ENCODE data around the gene ADRM1. TPM values are rescaled to one million over a fixed set of nuclear protein-coding genes. Genes with fewer than 3 reads are reported as not detected.

The ADRM1 gene
- total and polyA plus RNA-seq, 3 experiments from 2014 or later, result 101 to 166 (median 159) TPM

- H3K9me3 Mint-ChIP-seq, result peaks cover 0 to 3% (median 0%) of the 10 kb centered on the region in 5 donors
- no peaks in the 10 kb centered on the region for H3K4me1 Mint-ChIP-seq
- no peak overlapping the region for H3K4me3 ChIP-seq (ENCODE audit: low read length)
- no peaks in the 10 kb centered on the region for H3K9me3 ChIP-seq (ENCODE audit: low read length)
- no peak for DNase-seq
- H3K27me3 ChIP-seq (ENCODE audit: insufficient read depth, low read length, poor library complexity, severe bottlenecking), result no peaks in the 10 kb centered on the region
- H3K27ac ChIP-seq (ENCODE audit: low read depth, low read length), result no peak overlapping the region
- H3K36me3 Mint-ChIP-seq, result peaks cover 0 to 7% (median 0%) of the 10 kb centered on the region in 3 donors
- ChIA-PET POLR2A (no interaction called here), CTCF (no interaction called here)
- H3K4me3 Mint-ChIP-seq, result no peak overlapping the region
- H3K36me3 ChIP-seq (ENCODE audit: insufficient read depth, low read length), result no peaks in the 10 kb centered on the region
- no peaks in the 10 kb centered on the region for H3K4me1 ChIP-seq (ENCODE audit: insufficient read depth, low read length)
- no peak overlapping the region for H3K27ac Mint-ChIP-seq
- H3K27me3 Mint-ChIP-seq, result peaks cover 1 to 9% of the 10 kb centered on the region in 2 donors
Measured at GRCh38 chr20:62335532-62335931, 32.7 kb downstream of the ADRM1 start.

GRCh38 chr20:62336329-62336728 lies 33.5 kb downstream of the ADRM1 start:
- Histone ChIP-seq H3K36me3 (ENCODE audit: insufficient read depth, low read length) (no peaks in the 10 kb centered on the region), H3K27ac (ENCODE audit: low read depth, low read length) (no peak overlapping the region), H3K27me3 (ENCODE audit: insufficient read depth, low read length, poor library complexity, severe bottlenecking) (no peaks in the 10 kb centered on the region), H3K9me3 (ENCODE audit: low read length) (no peaks in the 10 kb centered on the region), H3K4me1 (ENCODE audit: insufficient read depth, low read length) (no peaks in the 10 kb centered on the region), H3K4me3 (ENCODE audit: low read length) (no peak overlapping the region)
- Mint-ChIP-seq H3K4me1 (no peaks in the 10 kb centered on the region), H3K27ac (no peak overlapping the region), H3K36me3 (peaks cover 0 to 7% (median 0%) of the 10 kb centered on the region in 3 donors), H3K9me3 (peaks cover 0 to 3% (median 0%) of the 10 kb centered on the region in 5 donors), H3K4me3 (no peak overlapping the region), H3K27me3 (peaks cover 1 to 9% of the 10 kb centered on the region in 2 donors)
- CTCF ChIA-PET, result no interaction called here
- DNase-seq, result no peak
- POLR2A ChIA-PET, result no interaction called here

- DNase-seq, result no peak
- Histone ChIP-seq H3K27me3 (ENCODE audit: insufficient read depth, low read length, poor library complexity, severe bottlenecking) (no peaks in the 10 kb centered on the region), H3K9me3 (ENCODE audit: low read length) (no peaks in the 10 kb centered on the region), H3K4me1 (ENCODE audit: insufficient read depth, low read length) (no peaks in the 10 kb centered on the region), H3K27ac (ENCODE audit: low read depth, low read length) (no peak overlapping the region), H3K36me3 (ENCODE audit: insufficient read depth, low read length) (no peaks in the 10 kb centered on the region), H3K4me3 (ENCODE audit: low read length) (no peak overlapping the region)
- Mint-ChIP-seq H3K4me1 (no peaks in the 10 kb centered on the region), H3K27me3 (peaks cover 4 to 12% of the 10 kb centered on the region in 2 donors), H3K4me3 (no peak overlapping the region), H3K27ac (no peak overlapping the region), H3K9me3 (peaks cover 0 to 3% (median 0%) of the 10 kb centered on the region in 5 donors), H3K36me3 (peaks cover 0 to 7% (median 0%) of the 10 kb centered on the region in 3 donors)
- ChIA-PET CTCF (no interaction called here), POLR2A (no interaction called here)
Measured at GRCh38 chr20:62336775-62337557, 34.2 kb downstream of the ADRM1 start.

- H3K36me3 ChIP-seq (ENCODE audit: insufficient read depth, low read length), result no peaks in the 10 kb centered on the region
- Mint-ChIP-seq H3K4me1 (no peaks in the 10 kb centered on the region), H3K27ac (no peak overlapping the region), H3K9me3 (peaks cover 0 to 3% (median 0%) of the 10 kb centered on the region in 5 donors), H3K4me3 (no peak overlapping the region), H3K36me3 (peaks cover 0 to 7% (median 0%) of the 10 kb centered on the region in 3 donors), H3K27me3 (peaks cover 5 to 12% of the 10 kb centered on the region in 2 donors)
- H3K9me3 ChIP-seq (ENCODE audit: low read length), result no peaks in the 10 kb centered on the region
- no peak overlapping the region for H3K4me3 ChIP-seq (ENCODE audit: low read length)
- CTCF ChIA-PET, result no interaction called here
- no peak for DNase-seq
- no peak overlapping the region for H3K27ac ChIP-seq (ENCODE audit: low read depth, low read length)
- no peaks in the 10 kb centered on the region for H3K27me3 ChIP-seq (ENCODE audit: insufficient read depth, low read length, poor library complexity, severe bottlenecking)
- POLR2A ChIA-PET, result no interaction called here
- no peaks in the 10 kb centered on the region for H3K4me1 ChIP-seq (ENCODE audit: insufficient read depth, low read length)
Measured at GRCh38 chr20:62337558-62338293, 34.9 kb downstream of the ADRM1 start.

GRCh38 chr20:62338294-62338620 lies 35.5 kb downstream of the ADRM1 start:
- ChIA-PET POLR2A (no interaction called here), CTCF (interaction anchor here (0.7 kb wide), 1 partner anchor 133 kb away, joined by 3 read pairs; no protein-coding TSS in a partner anchor)
- Mint-ChIP-seq H3K9me3 (peaks cover 0 to 3% (median 0%) of the 10 kb centered on the region in 5 donors), H3K36me3 (peaks cover 0 to 7% (median 0%) of the 10 kb centered on the region in 3 donors), H3K4me1 (no peaks in the 10 kb centered on the region), H3K27ac (no peak overlapping the region), H3K4me3 (no peak overlapping the region), H3K27me3 (peaks cover 5 to 16% of the 10 kb centered on the region in 2 donors)
- Histone ChIP-seq H3K4me3 (ENCODE audit: low read length) (no peak overlapping the region), H3K36me3 (ENCODE audit: insufficient read depth, low read length) (no peaks in the 10 kb centered on the region), H3K27ac (ENCODE audit: low read depth, low read length) (no peak overlapping the region), H3K27me3 (ENCODE audit: insufficient read depth, low read length, poor library complexity, severe bottlenecking) (no peaks in the 10 kb centered on the region), H3K9me3 (ENCODE audit: low read length) (no peaks in the 10 kb centered on the region), H3K4me1 (ENCODE audit: insufficient read depth, low read length) (no peaks in the 10 kb centered on the region)
- no peak for DNase-seq

- Histone ChIP-seq H3K9me3 (ENCODE audit: low read length) (no peaks in the 10 kb centered on the region), H3K27ac (ENCODE audit: low read depth, low read length) (no peak overlapping the region), H3K27me3 (ENCODE audit: insufficient read depth, low read length, poor library complexity, severe bottlenecking) (no peaks in the 10 kb centered on the region), H3K4me1 (ENCODE audit: insufficient read depth, low read length) (no peaks in the 10 kb centered on the region), H3K4me3 (ENCODE audit: low read length) (no peak overlapping the region), H3K36me3 (ENCODE audit: insufficient read depth, low read length) (no peaks in the 10 kb centered on the region)
- POLR2A ChIA-PET, result interaction anchor here (0.7 kb wide), 1 partner anchor 21 kb away, joined by 7 read pairs; no protein-coding TSS in a partner anchor
- peaks cover 0 to 7% (median 0%) of the 10 kb centered on the region in 3 donors for H3K36me3 Mint-ChIP-seq
- peaks cover 5 to 16% of the 10 kb centered on the region in 2 donors for H3K27me3 Mint-ChIP-seq
- H3K9me3 Mint-ChIP-seq, result peaks cover 0 to 3% (median 0%) of the 10 kb centered on the region in 5 donors
- no peak for DNase-seq
- H3K4me1 Mint-ChIP-seq, result no peaks in the 10 kb centered on the region
- CTCF ChIA-PET, result no interaction called here
- H3K27ac Mint-ChIP-seq, result no peak overlapping the region
- H3K4me3 Mint-ChIP-seq, result no peak overlapping the region
Measured at GRCh38 chr20:62339647-62340062, 36.9 kb downstream of the ADRM1 start.

GRCh38 chr20:62342910-62343309 lies 40.1 kb downstream of the ADRM1 start:
- H3K27me3 Mint-ChIP-seq, result peaks cover 5 to 15% of the 10 kb centered on the region in 2 donors
- no peaks in the 10 kb centered on the region for H3K9me3 ChIP-seq (ENCODE audit: low read length)
- peaks cover 0 to 7% (median 0%) of the 10 kb centered on the region in 3 donors for H3K36me3 Mint-ChIP-seq
- no peak overlapping the region for H3K27ac Mint-ChIP-seq
- no peaks in the 10 kb centered on the region for H3K27me3 ChIP-seq (ENCODE audit: insufficient read depth, low read length, poor library complexity, severe bottlenecking)
- no peak overlapping the region for H3K27ac ChIP-seq (ENCODE audit: low read depth, low read length)
- peaks cover 0 to 3% (median 1%) of the 10 kb centered on the region in 5 donors for H3K9me3 Mint-ChIP-seq
- DNase-seq, result no peak
- no peak overlapping the region for H3K4me3 ChIP-seq (ENCODE audit: low read length)
- ChIA-PET CTCF (no interaction called here), POLR2A (interaction anchor here (0.6 kb wide), 1 partner anchor 11 kb away, joined by 3 read pairs; no protein-coding TSS in a partner anchor)
- H3K4me1 Mint-ChIP-seq, result no peaks in the 10 kb centered on the region
- no peak overlapping the region for H3K4me3 Mint-ChIP-seq
- no peaks in the 10 kb centered on the region for H3K36me3 ChIP-seq (ENCODE audit: insufficient read depth, low read length)
- no peaks in the 10 kb centered on the region for H3K4me1 ChIP-seq (ENCODE audit: insufficient read depth, low read length)

- CTCF ChIA-PET, result interaction anchor here (0.8 kb wide), 1 partner anchor 13 kb away, joined by 3 read pairs; no protein-coding TSS in a partner anchor
- POLR2A ChIA-PET, result no interaction called here
- no peaks in the 10 kb centered on the region for H3K9me3 ChIP-seq (ENCODE audit: low read length)
- H3K4me1 Mint-ChIP-seq, result peaks cover 0 to 2% (median 0%) of the 10 kb centered on the region in 3 donors
- H3K27ac Mint-ChIP-seq, result no peak overlapping the region
- no peak overlapping the region for H3K27ac ChIP-seq (ENCODE audit: low read depth, low read length)
- no peak overlapping the region for H3K4me3 Mint-ChIP-seq
- H3K27me3 ChIP-seq (ENCODE audit: insufficient read depth, low read length, poor library complexity, severe bottlenecking), result no peaks in the 10 kb centered on the region
- peaks cover 0 to 7% (median 2%) of the 10 kb centered on the region in 3 donors for H3K36me3 Mint-ChIP-seq
- H3K4me3 ChIP-seq (ENCODE audit: low read length), result no peak overlapping the region
- H3K4me1 ChIP-seq (ENCODE audit: insufficient read depth, low read length), result no peaks in the 10 kb centered on the region
- no peaks in the 10 kb centered on the region for H3K36me3 ChIP-seq (ENCODE audit: insufficient read depth, low read length)
- H3K9me3 Mint-ChIP-seq, result peaks cover 3 to 8% (median 4%) of the 10 kb centered on the region in 5 donors
- peaks cover 5 to 13% of the 10 kb centered on the region in 2 donors for H3K27me3 Mint-ChIP-seq
- no peak for DNase-seq
Measured at GRCh38 chr20:62344092-62344491, 41.3 kb downstream of the ADRM1 start.

Data from CD8-positive, alpha-beta memory T cell (primary cell).